Transverse colon (tissue), 4 donors: ENCODE results near the gene COL6A1.

ENCODE experiments used
- CTCF ChIP-seq, 5 experiments: fragments of 200-600 bp in 3 of 5; fragments of 450-650 bp in 2 of 5; sonication (generic) in 3 of 5; IDR thresholded peaks; 1 replicate in 2 of 5; 2 replicates in 3 of 5; pipeline ENCODE4 v1.5.1; 2016 to 2017; ENCODE audit warnings: antibody characterized with exemption in 5 of 5, inconsistent platforms in 3 of 5, mild to moderate bottlenecking in 2 of 5, moderate library complexity in 1 of 5
- POLR2A ChIP-seq: fragments of 450-650 bp; IDR thresholded peaks from one replicate; pipeline ENCODE4 v1.6.1; 2016; ENCODE audit warnings: antibody characterized with exemption, mild to moderate bottlenecking, moderate library complexity
- POLR2AphosphoS5 ChIP-seq, 3 donors: sonication (generic); formaldehyde crosslinking; IDR thresholded peaks; one replicate each; pipeline ENCODE4 v1.6.1; 2016; ENCODE audit warnings: antibody characterized with exemption in 3 of 3

DNA sequence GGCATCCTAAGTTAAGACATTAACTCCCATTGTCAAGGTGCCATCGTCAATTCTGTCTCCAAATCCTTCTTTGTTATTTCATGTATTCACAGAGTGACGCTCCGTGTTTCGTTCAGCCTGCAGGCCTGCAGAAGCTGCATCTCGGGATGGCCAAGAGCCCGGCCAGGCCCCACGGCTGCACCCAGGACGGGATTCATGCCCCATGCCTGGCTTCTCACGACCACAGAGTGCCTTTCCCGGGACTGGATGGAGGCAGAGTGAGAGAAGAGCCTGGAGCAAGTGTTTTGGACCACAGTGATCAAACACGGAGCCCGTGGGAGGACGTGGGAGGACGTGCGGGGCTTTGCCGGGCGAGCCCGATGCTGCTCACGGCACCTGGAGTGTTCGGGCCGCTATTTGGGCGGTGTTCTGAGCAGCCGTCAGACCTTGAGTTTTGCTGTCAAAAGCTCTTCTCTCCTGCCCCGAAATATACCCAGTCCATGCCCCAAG is 56.8 kb downstream of the COL6A1 start:
- TF ChIP-seq POLR2A = no peak
- TF ChIP-seq CTCF (IDR thresholded peaks at IDR 0.05) = no peak
- no peak for TF ChIP-seq POLR2AphosphoS5 (IDR thresholded peaks at IDR 0.05)
